ENCODE measurements around the gene LRRC32. TPM values are rescaled to one million over a fixed set of nuclear protein-coding genes. Genes with fewer than 3 reads are reported as not detected.

LRRC32 gene
- total RNA-seq, 4 donors from 2014 or later = 14.5 to 35.5 (median 23.4) TPM

DNA sequence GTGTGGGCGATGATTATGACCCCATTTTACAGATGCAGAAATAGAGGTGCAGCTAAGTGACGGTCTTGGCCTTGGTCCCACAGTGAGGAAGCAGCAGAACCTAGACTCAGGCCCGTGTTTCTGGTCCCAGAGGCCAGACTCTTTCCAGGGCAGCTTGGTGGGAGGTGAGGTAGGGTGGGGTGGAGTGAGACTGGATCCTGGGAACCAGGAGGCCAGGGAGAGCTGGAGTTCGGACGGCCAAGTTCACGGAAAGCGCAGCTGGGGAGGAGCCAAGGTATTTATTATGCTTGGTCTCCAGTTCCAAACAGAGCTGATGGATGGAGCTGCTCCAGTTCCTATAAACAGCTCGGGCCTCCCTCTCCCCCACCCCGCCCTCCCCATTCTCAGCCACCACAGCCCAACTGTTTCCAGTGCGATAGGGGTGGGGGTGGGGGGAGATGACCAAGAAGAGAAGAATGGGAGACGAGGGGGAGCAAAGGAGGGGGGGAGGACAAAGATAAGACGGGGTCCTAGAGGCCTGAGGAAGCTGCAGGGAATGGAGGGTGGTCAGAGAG, 16.2 kb downstream of the LRRC32 start:
- in situ Hi-C loops (cut with MboI; ENCODE audit: low sequenced_read_pairs in 4 of 4) = no loop called here
- ATAC-seq (peak; percentile 28 to 35), DNase-seq (peak in 1 of 2 donors; percentile 31)
- intact Hi-C loops (cut with DNase I; ENCODE audit: low total_unique reads) = no loop called here
- no peaks in the 10 kb centered on the region for H3K27me3 ChIP-seq
- H3K27ac ChIP-seq = peak overlapping the region; percentile 44 to 67 (median 65)
- no peak overlapping the region for H3K4me3 ChIP-seq
- peaks cover 0 to under 1% of the 10 kb centered on the region in 2 donors for H3K36me3 ChIP-seq
- H3K9me3 ChIP-seq = no peaks in the 10 kb centered on the region
- peaks cover 3 to 5% of the 10 kb centered on the region in 2 donors for H3K4me1 ChIP-seq
- TF ChIP-seq, protein P1, sequence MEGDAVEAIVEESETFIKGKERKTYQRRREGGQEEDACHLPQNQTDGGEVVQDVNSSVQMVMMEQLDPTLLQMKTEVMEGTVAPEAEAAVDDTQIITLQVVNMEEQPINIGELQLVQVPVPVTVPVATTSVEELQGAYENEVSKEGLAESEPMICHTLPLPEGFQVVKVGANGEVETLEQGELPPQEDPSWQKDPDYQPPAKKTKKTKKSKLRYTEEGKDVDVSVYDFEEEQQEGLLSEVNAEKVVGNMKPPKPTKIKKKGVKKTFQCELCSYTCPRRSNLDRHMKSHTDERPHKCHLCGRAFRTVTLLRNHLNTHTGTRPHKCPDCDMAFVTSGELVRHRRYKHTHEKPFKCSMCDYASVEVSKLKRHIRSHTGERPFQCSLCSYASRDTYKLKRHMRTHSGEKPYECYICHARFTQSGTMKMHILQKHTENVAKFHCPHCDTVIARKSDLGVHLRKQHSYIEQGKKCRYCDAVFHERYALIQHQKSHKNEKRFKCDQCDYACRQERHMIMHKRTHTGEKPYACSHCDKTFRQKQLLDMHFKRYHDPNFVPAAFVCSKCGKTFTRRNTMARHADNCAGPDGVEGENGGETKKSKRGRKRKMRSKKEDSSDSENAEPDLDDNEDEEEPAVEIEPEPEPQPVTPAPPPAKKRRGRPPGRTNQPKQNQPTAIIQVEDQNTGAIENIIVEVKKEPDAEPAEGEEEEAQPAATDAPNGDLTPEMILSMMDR (IDR thresholded peaks at IDR 0.05 in 4 of 5, conservative IDR thresholded peaks at IDR 0.05 in 1 of 5) = no peak
- TF ChIP-seq POLR2A (IDR thresholded peaks at IDR 0.05) = no peak

DNA sequence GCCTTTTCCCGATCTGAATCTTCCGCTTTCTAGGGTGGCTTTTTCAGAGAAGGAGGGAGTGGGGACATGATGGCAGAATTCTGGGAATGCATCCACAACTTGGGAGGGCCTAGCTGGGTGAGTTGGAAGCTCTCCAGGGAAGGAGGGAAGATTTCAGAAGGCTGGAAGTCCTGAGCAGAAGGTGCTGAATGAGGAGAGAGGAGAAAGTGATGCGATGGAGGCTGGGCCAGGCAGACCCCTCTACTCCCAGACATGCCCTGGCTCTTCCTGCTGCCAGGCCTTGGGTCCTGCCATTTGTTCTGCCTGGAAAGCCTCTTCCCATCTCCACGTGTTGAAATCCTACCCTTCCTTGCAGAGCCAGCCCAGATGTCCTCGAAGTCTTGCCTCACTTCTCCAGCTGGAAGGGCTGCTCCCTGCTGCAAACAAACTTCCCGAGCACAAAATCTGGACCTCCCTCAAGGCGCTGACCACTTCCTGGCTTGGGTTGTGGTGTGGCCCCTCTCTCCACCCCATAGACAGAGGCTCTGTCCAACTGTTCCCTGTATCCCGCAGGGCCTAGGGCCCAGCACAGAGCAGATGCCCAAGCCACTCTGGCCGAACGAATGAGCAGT, 16.8 kb downstream of the LRRC32 start:
- H3K27me3 ChIP-seq = no peaks in the 10 kb centered on the region
- TF ChIP-seq POLR2A (IDR thresholded peaks at IDR 0.05) = no peak
- intact Hi-C loops (cut with DNase I; ENCODE audit: low total_unique reads) (no loop called here), in situ Hi-C loops (cut with MboI; ENCODE audit: low sequenced_read_pairs in 4 of 4) (no loop called here)
- peaks cover 3 to 5% of the 10 kb centered on the region in 2 donors for H3K4me1 ChIP-seq
- ATAC-seq = peak; percentile 42 to 44
- peak overlapping the region; percentile 44 to 67 (median 65) for H3K27ac ChIP-seq
- H3K36me3 ChIP-seq = no peaks in the 10 kb centered on the region
- peak; percentile 26 to 50 for DNase-seq
- H3K9me3 ChIP-seq = no peaks in the 10 kb centered on the region
- no peak overlapping the region for H3K4me3 ChIP-seq

DNA sequence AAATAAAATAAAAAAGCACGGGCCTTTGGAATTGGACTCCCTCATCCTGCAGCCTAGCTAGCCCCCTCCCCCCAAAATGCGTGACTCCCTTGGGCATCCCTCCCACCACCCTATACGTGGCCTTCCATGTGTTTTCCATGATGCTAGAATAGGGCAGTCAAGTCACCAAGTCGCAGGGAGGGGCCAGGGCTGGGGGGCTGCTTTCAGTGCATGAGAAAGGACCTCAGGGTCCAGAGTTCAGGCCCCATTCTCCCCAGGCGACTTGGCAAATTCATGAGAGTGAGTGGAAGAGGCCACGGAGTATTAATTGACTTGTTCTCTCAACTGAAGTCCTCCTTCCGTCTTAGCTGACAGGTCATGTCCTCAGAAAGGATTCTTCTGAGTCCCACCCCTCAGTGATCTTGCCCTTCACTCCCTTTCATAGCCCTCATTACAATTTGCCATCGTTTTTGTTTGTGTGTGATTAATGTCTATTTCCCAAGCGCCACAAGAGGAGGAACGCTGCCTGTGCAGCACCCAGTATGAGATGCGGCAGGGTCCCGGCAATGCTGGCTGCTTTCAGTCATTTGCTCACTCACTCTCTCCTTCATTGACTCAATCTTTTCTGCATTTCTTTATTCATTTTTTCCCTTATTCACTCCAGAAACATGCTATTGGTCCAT, 17.4 kb downstream of the LRRC32 start:
- no peak overlapping the region for H3K4me3 ChIP-seq
- peaks cover 3 to 5% of the 10 kb centered on the region in 2 donors for H3K4me1 ChIP-seq
- TF ChIP-seq, protein P1 (IDR thresholded peaks at IDR 0.05 in 4 of 5, conservative IDR thresholded peaks at IDR 0.05 in 1 of 5) = no peak
- TF ChIP-seq POLR2A (IDR thresholded peaks at IDR 0.05) = no peak
- no peak for ATAC-seq
- no peaks in the 10 kb centered on the region for H3K9me3 ChIP-seq
- no peak for DNase-seq
- in situ Hi-C loops (cut with MboI; ENCODE audit: low sequenced_read_pairs in 4 of 4) (no loop called here), intact Hi-C loops (cut with DNase I; ENCODE audit: low total_unique reads) (no loop called here)
- no peaks in the 10 kb centered on the region for H3K36me3 ChIP-seq
- H3K27ac ChIP-seq = peak overlapping the region; percentile 7 to 67 (median 55)
- no peaks in the 10 kb centered on the region for H3K27me3 ChIP-seq

DNA sequence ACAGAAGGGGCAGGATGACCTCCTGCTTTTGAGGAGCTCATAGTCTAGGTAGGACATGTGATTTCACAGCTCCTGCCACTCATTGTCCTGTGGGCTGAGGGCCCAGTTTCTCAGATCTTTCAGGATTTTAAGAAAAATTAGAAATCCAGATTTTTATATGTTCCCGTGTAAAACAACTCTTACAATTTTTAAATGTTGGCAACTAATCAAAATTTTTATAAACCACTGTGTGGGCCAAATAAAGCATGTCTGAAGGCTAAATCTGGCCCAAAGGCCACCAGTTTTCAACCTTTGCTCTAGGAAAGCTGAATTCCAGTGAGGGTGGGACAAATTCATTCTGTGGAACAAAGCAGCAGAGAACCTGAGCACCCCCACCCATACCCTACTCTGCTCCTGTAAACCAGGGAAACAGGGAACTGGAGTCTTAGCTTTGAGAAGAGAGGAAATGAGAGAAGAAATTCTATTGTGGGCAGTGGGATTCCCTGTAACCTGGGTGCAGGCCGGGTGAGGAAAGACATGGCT, 20.6 kb downstream of the LRRC32 start:
- Histone ChIP-seq H3K9me3 (no peaks in the 10 kb centered on the region), H3K4me1 (peaks cover 3 to 5% of the 10 kb centered on the region in 2 donors), H3K36me3 (no peaks in the 10 kb centered on the region), H3K4me3 (no peak overlapping the region), H3K27ac (peak overlapping the region in 3 of 4 donors; percentile 27 to 51 (median 39)), H3K27me3 (no peaks in the 10 kb centered on the region)
- intact Hi-C loops (cut with DNase I; ENCODE audit: low total_unique reads) (no loop called here), in situ Hi-C loops (cut with MboI; ENCODE audit: low sequenced_read_pairs in 4 of 4) (no loop called here)
- DNase-seq (no peak), ATAC-seq (no peak)
- no peak for TF ChIP-seq POLR2A (IDR thresholded peaks at IDR 0.05)
- TF ChIP-seq, protein P1 (IDR thresholded peaks at IDR 0.05 in 4 of 5, conservative IDR thresholded peaks at IDR 0.05 in 1 of 5) = no peak

DNA sequence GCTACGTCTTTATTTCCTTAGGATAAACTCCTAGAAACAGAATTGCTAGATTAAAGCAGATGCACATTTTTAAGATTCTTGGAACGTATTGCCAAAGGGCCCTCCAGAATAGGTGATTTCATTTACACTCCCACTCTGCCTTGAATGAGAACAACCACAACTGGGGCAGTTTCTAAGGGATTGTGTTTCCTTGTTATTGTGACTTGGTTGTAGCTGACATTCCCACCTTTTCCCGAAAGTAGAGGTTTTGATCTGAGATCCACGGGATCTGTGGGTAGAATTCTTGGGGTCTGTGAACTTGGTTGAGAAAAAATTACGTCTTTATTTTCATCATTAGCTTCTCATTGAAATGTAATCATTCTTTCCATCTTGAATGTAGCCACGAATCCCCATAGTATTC, 21.5 kb downstream of the LRRC32 start:
- Histone ChIP-seq H3K27me3 (no peaks in the 10 kb centered on the region), H3K4me1 (peaks cover under 1 to 5% of the 10 kb centered on the region in 2 donors), H3K9me3 (no peaks in the 10 kb centered on the region), H3K4me3 (no peak overlapping the region), H3K36me3 (no peaks in the 10 kb centered on the region), H3K27ac (peak overlapping the region in 1 of 4 donors; percentile 39)
- TF ChIP-seq, protein P1 (IDR thresholded peaks at IDR 0.05 in 4 of 5, conservative IDR thresholded peaks at IDR 0.05 in 1 of 5) = no peak
- TF ChIP-seq POLR2A (IDR thresholded peaks at IDR 0.05) = no peak
- DNase-seq = no peak
- intact Hi-C loops (cut with DNase I; ENCODE audit: low total_unique reads) = no loop called here
- in situ Hi-C loops (cut with MboI; ENCODE audit: low sequenced_read_pairs in 4 of 4) = no loop called here
- no peak for ATAC-seq
